Neutrophil (primary cell): ENCODE measurements around the gene ANKRD28.

Source experiments
- H3K27ac ChIP-seq: fragments of 200-600 bp; sonication (generic); 2 replicates; pipeline ENCODE4 v1.5.1; 2016; ENCODE audit warnings: mild to moderate bottlenecking, moderate library complexity
- H3K27me3 ChIP-seq: fragments of 200-600 bp; sonication (generic); 2 replicates; pipeline ENCODE4 v1.6.0; 2016; ENCODE audit warnings: mild to moderate bottlenecking
- H3K36me3 ChIP-seq: fragments of 200-600 bp; sonication (generic); 2 replicates; pipeline ENCODE4 v1.5.1; 2017
- H3K4me1 ChIP-seq, 2 experiments: fragments of 200-600 bp in 1 of 2; sonication (generic) in 1 of 2; 1 replicate in 1 of 2; 2 replicates in 1 of 2; pipeline versions ENCODE4 v1.5.1 to v1.6.1; 2013 to 2016; ENCODE audit warnings: low read depth in 1 of 2, low read length in 1 of 2, mild to moderate bottlenecking in 1 of 2, moderate library complexity in 1 of 2; ENCODE audit not compliant: control insufficient read depth in 1 of 2, insufficient read depth in 1 of 2
- H3K4me3 ChIP-seq, 2 experiments: fragments of 200-600 bp in 1 of 2; sonication (generic) in 1 of 2; 1 replicate in 1 of 2; 2 replicates in 1 of 2; pipeline ENCODE4 v1.5.1; 2013 to 2016; ENCODE audit warnings: low read depth in 1 of 2, low read length in 1 of 2, mild to moderate bottlenecking in 1 of 2, moderate library complexity in 1 of 2
- H3K9me3 ChIP-seq: fragments of 200-600 bp; sonication (generic); 2 replicates; pipeline ENCODE4 v1.5.1; 2016
- CTCF ChIP-seq: fragments of 200-600 bp; sonication (generic); IDR thresholded peaks from 2 replicates; pipeline ENCODE4 v1.5.1; 2016; ENCODE audit warnings: antibody characterized with exemption

The ANKRD28 gene

DNA sequence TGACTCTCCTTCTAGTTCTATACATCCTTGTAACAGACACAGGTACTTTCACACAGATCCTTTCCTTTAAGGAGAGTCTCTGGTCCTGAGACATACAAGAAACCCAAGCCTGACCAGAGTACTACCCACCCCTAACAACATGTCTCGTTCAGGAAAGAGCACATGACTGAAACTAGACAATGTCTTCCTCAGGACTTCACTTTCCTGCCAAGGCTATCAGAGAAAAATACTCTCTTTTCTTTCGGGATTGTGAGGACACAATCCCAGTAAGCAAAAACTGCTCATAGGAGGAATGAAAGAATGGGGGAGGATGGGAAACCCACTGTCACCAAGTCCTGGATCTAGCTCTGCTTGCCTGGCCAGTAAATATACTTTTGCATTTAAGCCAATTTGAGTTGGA lies 11.5 kb upstream of the ANKRD28 start:
- no peak overlapping the region for H3K27ac ChIP-seq
- no peaks in the 10 kb centered on the region for H3K36me3 ChIP-seq
- peaks cover 18 to 19% of the 10 kb centered on the region in 2 experiments for H3K4me1 ChIP-seq
- no peaks in the 10 kb centered on the region for H3K27me3 ChIP-seq
- no peak overlapping the region for H3K4me3 ChIP-seq
- TF ChIP-seq CTCF = no peak
- H3K9me3 ChIP-seq = no peaks in the 10 kb centered on the region

DNA sequence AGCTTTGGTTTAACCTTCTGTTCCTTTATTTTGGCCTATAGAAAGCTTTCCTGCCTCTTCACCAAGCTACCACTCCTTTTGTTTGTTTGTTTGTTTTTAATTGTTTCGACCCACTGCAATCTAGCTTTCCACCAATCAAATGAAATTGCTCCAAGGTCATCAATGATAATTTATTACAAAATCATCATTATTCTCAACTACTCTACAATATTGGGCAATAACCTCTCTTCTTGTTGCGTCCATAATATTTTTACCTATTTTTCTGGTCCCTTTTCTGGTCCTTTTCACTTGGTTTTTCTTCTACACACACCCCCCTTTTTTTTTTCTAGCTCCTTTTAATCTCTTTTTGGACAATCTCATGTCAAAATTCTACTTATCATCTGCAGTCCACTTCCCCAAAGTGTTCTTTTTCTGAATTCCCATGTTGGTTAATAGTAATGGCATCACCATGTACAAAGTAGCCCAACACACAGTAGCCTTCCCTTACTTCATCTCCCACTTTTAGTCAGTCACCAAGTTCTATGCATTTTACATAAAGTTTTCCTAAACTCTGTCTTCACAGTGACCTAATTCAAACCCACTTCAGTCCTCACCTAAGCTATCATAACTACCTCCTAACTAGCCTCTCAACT lies 11.0 kb upstream of the ANKRD28 start:
- Histone ChIP-seq H3K4me3 (no peak overlapping the region), H3K27ac (no peak overlapping the region), H3K9me3 (no peaks in the 10 kb centered on the region), H3K36me3 (no peaks in the 10 kb centered on the region), H3K4me1 (peaks cover 18 to 24% of the 10 kb centered on the region in 2 experiments), H3K27me3 (no peaks in the 10 kb centered on the region)
- no peak for TF ChIP-seq CTCF

DNA sequence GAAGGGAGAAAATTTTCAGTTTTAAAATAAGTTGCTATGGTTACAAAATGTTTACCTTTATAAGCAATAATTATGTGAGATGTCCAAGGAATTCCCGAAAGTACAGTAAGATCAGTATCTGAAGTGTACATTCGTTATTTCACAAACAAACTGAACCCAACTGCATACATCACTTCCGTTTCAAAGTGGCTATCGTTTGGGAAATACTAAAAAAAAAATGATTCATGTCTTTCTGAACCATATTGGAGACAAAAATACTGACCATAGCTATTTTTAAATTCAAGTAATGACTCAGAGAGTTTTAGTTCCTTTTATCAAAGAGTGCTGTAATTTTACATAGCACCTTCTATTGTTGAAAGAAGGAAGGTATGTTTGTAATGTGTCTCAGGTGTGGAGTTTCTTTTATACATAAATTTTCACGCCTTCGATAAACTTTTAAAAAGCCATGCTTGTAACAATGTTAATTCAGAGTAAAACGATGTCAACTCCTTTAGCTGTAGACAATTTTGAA lies 8.0 kb upstream of the ANKRD28 start:
- H3K4me1 ChIP-seq = peaks cover 20 to 29% of the 10 kb centered on the region in 2 experiments
- no peaks in the 10 kb centered on the region for H3K27me3 ChIP-seq
- H3K36me3 ChIP-seq = no peaks in the 10 kb centered on the region
- TF ChIP-seq CTCF = no peak
- no peaks in the 10 kb centered on the region for H3K9me3 ChIP-seq
- H3K27ac ChIP-seq = peak overlapping the region; percentile 61
- no peak overlapping the region for H3K4me3 ChIP-seq

DNA sequence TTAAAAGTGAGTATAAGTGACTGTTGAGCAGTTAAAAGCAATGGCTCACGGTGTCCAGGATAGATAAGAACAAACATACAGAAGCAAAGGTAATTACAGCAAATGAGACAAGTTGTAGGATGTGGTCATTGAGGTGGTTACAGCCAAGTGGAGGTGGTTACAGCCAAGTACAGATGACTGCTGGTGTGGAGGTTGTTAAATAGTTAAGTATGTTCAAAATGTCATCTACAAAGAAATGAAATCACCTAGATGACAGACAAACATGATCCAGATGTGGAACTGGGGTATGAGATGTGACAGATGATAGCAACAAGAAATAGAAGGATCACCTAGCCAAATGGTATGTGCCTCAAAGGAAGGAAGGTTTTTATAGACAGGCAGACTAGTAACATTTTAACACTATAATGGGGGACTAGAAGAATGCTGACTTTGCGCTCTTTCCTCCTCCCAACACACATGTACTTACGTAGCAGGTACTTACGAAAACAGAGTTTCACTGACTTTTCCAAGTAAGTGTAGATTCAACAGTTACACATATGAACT lies 6.8 kb upstream of the ANKRD28 start:
- Histone ChIP-seq H3K27me3 (no peaks in the 10 kb centered on the region), H3K9me3 (no peaks in the 10 kb centered on the region), H3K4me1 (peaks cover 29 to 39% of the 10 kb centered on the region in 2 experiments), H3K4me3 (no peak overlapping the region), H3K27ac (peak overlapping the region; percentile 61), H3K36me3 (no peaks in the 10 kb centered on the region)
- no peak for TF ChIP-seq CTCF

DNA sequence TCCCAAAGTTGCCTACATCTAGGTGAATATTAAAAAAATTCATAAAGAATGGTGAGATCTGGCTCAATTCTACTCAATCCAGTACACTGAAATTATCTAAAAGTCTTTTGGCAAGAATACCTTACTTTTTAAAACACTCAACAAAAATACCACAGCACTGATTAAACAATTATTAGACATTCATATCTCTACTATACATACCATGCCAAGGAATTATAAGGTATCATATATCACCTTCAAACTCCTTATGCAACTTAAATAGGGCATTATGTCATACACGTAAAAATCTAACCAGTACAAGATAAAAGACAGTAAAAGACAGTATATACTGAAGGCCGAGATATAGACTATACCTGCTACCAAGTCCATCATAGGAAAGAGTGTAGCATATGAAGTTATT lies 6.1 kb upstream of the ANKRD28 start:
- no peak overlapping the region for H3K4me3 ChIP-seq
- no peaks in the 10 kb centered on the region for H3K27me3 ChIP-seq
- H3K9me3 ChIP-seq = no peaks in the 10 kb centered on the region
- peaks cover 32 to 39% of the 10 kb centered on the region in 2 experiments for H3K4me1 ChIP-seq
- no peak for TF ChIP-seq CTCF
- no peaks in the 10 kb centered on the region for H3K36me3 ChIP-seq
- H3K27ac ChIP-seq = no peak overlapping the region
